ENCODE data around the gene CEP85L.

DNA sequence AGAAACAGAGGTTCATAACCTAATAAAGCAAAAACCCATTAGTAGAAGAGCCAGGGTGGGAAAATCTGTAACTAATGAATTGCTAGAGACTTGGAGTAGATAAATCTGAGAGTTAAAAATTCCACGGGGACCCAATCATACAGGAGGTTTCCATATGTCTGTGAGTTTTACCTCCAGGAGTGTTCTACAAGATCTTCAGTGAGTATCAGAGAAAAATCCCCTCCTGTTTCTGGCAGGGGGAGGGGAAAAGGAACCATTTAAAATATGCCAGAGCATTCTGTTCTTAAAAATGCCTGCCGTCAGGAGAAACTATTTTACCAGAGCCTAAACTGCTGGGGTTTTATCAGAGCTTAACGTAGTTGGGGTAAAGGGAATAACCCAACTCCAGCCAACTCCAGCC, 157.3 kb downstream of the CEP85L start:
- no peak for TF ChIP-seq RAD21 (IDR thresholded peaks at IDR 0.05; ENCODE audit: low read length)
- TF ChIP-seq POLR2A (IDR thresholded peaks at IDR 0.05; ENCODE audit: low read depth, low read length) = no peak
- TF ChIP-seq, protein P1, sequence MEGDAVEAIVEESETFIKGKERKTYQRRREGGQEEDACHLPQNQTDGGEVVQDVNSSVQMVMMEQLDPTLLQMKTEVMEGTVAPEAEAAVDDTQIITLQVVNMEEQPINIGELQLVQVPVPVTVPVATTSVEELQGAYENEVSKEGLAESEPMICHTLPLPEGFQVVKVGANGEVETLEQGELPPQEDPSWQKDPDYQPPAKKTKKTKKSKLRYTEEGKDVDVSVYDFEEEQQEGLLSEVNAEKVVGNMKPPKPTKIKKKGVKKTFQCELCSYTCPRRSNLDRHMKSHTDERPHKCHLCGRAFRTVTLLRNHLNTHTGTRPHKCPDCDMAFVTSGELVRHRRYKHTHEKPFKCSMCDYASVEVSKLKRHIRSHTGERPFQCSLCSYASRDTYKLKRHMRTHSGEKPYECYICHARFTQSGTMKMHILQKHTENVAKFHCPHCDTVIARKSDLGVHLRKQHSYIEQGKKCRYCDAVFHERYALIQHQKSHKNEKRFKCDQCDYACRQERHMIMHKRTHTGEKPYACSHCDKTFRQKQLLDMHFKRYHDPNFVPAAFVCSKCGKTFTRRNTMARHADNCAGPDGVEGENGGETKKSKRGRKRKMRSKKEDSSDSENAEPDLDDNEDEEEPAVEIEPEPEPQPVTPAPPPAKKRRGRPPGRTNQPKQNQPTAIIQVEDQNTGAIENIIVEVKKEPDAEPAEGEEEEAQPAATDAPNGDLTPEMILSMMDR (conservative IDR thresholded peaks at IDR 0.05; ENCODE audit: low read depth, low read length) = no peak
- TF ChIP-seq RFX5 (IDR thresholded peaks at IDR 0.05; ENCODE audit: low read depth, low read length) = no peak
- TF ChIP-seq BHLHE40 (IDR thresholded peaks at IDR 0.05; ENCODE audit: low read depth, low read length) = no peak
- TF ChIP-seq, protein P2, sequence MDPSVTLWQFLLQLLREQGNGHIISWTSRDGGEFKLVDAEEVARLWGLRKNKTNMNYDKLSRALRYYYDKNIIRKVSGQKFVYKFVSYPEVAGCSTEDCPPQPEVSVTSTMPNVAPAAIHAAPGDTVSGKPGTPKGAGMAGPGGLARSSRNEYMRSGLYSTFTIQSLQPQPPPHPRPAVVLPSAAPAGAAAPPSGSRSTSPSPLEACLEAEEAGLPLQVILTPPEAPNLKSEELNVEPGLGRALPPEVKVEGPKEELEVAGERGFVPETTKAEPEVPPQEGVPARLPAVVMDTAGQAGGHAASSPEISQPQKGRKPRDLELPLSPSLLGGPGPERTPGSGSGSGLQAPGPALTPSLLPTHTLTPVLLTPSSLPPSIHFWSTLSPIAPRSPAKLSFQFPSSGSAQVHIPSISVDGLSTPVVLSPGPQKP (IDR thresholded peaks at IDR 0.05; ENCODE audit: borderline replicate concordance, low read depth, low read length) = no peak
- no peak for TF ChIP-seq MAFK (IDR thresholded peaks at IDR 0.05; ENCODE audit: low read depth, low read length)
- TF ChIP-seq CEBPB (IDR thresholded peaks at IDR 0.05; ENCODE audit: low read depth, low read length) = no peak
